Activated T-cell treated with anti-CD3 and anti-CD28 coated beads for 4 hours (primary cell): ENCODE data around the gene WBP11.

Source experiments
- DNase-seq: peaks from one replicate; pipeline ENCODE4 v3.0.0-alpha.2; 2020

Gene WBP11

DNA sequence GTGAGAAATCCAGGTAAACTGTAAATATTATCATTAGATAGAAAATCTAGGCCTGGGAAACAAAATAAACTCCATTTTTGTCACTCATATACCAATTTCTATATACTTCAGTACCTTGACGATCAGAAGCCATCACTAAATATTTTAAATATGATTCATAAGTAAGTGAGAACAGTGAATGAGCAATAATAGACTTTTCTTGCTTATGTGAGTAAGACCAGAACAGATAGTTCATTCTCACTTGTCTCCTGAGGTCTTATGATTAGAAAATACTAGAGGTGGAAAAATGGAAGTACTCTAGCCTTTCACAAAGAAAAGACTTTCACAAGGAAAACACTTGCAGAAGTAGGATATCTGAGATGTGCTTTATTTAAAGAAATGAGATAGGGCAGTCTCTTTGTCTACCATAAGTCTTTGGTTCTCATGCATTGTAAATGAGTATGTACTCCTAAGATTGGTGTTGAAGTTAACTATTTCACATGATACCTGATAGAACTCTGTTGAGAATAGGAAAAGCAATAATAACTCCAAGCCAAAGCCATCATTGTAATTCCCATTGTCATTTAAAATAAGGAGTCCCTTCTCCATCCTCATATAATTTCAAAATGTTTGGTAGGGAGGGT is 20.8 kb upstream of the WBP11 start:
- DNase-seq: no peak

DNA sequence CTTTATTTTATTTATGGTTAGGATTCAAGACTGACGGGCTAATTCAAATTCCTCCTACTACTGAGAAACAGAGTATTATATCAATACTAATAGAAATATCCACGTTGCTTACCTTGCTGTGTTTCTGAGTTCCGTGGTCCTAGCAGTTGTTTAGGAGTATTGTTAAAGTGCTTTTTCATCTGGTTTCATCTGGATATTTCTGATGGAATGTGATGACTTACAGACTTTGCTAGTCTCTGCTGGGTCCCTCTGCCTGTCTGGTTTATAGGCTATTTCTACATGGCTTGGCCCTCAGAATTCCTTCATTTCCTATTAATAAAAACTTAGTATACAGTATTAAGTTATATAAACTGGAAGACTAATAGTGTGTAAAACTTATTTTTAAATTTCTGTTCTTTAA is 10.7 kb upstream of the WBP11 start, which contains the start of gene SMCO3:
Gene SMCO3 (minus strand): TSS at position 169 of the 400 bp plus-strand sequence. CDS start 7,502 bp downstream, outside the sequence.
- no peak for DNase-seq

DNA sequence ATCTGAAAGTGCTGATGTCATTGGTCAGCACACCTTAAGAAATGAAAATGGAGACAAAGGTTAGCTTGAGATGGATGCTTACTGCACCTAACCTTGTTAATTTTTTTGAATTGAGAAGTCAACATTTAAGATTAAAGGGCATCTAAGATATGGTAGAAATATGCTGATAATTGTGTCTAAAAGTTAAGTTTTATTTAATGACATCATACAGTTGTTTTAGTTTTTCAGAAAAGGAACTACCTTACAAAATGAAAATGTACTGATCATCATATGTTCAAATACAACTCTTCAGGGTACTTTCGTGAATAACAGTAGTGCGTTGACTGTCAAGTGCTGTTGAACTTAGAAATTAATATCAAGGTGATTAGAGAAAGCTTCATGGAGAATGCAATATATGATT is 8.2 kb upstream of the WBP11 start:
- no peak for DNase-seq

DNA sequence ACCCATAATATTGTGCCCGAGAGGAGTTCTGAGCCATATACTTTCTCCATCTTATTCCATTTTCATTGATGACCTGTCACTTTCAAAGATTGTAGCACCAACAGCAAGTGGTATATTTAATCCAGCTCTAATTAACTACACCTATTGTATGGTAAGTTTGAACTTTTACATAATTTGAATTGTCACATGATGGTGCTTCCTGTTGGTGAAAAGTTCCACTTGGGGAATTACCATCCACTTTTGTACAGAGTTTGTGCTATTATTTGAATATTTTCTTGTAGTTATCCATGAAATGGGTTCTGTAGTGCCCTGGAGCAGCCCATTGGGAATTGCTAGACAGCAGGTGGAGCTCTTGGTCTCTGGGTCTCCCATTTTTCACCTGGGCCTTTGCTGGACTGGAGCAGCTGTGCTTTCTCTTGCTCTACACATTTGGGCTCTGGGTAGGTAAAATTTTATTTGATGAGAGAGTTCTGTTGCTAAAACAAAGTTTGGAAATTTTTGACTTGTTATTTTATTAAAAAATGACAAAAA is 7.7 kb upstream of the WBP11 start:
- DNase-seq: no peak

DNA sequence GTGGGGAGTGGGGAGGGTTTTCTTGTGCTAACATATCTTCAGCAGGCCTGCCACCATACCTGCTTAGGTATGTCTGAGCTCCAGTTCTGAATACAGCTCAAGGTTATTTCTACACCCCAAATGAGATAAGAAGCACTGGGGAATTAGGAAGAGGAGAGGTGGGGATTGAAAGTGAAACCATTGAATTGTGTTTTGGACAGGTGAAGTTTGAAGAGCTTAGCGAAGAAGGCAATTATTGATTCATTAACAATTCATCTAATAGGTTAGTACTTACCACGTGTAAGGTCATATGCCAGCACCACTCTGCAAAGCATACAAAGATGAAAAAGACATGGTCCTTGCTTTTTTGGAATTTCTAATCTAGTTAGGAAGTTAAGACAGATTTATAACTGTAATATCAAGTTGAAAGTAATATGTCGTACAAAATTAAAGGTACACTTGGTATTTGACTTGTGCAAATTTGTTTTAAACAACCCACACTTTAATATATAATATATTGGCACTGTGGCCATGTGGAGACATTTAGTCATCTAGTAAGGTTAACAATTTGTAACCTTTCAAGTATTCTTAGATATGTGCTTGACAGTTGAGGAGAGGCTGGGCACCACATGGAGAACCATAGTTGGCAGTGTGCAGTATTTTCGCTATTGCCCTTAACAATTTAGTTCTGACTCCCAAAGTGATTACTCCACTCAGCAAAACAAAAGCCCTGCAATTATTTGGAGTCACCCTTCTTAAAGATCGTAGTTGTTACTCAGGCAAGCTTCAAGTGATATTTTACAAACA is 7.1 kb upstream of the WBP11 start:
- no peak for DNase-seq

DNA sequence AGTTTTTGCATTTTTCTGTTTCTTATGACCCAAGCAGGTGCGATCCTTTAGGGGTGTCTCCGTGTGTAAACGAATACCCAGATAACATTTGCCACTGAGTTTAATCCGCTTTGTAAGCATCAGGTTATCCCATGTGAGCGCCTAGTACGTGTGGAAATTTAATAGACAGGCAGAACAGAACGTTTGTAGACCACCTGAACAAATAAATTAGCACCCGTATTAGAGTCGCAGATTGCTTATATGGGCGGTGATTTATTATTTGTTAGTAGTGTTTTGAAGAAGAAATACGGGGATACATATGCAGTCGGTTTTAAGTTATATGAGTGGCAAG is 517 bp upstream of the WBP11 start:
- DNase-seq: no peak

DNA sequence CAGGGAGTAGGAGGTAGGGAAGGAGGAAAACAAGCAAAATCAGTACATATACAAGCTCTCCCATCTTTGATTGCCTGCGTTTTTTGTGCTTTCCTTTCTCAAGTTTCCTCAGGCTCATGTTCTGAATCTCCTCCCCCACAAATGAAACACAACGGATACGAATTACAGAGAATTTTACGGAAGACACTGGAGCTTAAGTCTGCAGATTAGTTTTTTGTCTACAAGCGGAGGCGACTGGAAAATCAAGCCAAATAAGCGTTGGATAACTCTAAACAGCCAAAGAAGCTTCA is 612 bp downstream of the WBP11 start:
- no peak for DNase-seq

DNA sequence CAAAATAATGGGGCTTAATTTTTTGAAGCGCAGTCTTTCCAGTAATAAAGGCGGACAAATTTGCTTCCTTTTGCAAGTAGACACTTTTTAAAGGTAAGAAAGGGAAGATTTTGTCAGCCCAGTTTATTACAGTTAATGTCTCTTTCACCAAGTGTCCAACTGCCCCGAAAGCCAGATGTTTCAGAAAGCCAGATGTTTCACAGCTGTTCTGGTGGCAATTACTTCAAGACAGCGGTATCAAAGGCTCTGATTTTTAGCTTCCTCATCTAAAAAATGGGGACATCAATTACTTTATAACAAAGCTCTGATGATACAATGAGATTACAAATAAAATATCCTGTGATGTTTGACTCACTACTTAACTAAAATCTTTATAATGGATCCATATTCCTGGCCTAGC is 1.0 kb downstream of the WBP11 start:
- DNase-seq: no peak

DNA sequence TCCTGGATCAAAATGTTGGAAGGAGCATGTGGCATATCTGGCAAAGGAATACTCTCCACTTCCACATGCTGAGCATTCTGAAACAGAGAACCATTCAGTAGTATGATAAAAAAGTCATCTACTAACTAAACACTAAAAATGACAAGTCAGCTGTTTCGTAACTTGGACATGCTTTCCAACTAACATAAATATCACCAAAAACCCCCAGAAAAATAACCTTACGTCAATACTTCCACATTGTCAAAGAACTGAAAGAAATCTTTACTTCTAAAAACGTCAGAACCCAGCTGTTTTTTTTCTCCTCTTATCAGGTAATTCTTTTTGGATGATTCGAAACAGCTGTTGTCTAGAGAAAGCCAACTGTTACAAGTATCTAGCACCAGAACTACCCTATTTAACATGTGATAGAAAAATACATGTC is 8.2 kb downstream of the WBP11 start:
- DNase-seq: no peak

DNA sequence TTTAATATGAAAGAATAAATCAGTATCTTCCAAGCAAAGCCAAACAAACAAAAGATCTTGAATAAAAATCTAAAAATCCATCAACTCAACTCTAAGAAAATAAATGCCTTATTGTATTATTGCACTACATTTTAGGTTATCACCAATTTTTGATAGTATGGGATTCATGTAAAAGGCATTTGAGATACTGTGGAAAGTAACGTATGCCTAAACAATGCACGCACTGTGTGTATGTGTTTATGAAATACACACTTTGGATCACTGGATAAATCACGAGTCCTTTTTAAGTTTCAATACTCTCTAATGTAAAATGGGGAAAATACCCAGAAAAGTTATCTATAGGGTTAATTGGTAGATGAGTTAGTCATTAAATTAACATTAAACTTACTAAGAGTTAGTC is 17.7 kb downstream of the WBP11 start:
- DNase-seq: no peak

DNA sequence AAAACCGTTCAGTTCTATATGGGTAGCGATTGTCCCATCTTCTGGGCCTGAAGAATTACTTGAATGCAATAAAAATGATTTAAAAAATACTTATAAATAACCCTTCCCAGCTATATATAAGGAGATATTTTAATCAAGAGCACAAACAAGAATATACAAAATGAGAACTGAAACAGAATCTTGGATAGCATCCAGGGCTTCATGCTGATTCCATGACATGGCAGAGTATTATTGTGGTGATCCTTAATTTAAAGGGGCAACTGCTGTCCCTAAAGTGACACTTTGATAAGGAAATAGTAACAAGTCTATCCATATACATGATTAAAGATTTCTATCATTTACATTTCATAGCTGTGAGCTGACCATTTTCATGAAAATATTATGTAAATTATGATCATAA is 18.8 kb downstream of the WBP11 start:
- DNase-seq: no peak

DNA sequence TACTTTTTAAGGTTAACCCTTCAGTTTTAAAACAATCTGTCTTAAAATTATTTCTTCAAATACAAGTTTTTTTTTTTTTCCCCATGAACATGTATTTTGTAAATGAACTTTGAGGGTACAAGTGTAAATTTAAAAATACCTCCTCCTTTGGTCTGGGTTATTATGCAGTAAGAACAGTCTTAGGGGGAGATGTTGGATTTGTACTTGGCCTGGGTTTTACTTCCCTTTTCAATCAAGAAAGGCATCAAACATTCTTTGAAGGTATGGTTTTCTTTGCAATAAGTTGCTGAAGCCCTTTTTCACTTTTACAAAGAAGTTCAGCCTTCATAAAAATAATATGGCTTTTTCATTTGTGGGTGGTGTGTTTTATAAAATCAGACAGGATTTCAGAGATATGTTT is 20.5 kb downstream of the WBP11 start:
- no peak for DNase-seq

DNA sequence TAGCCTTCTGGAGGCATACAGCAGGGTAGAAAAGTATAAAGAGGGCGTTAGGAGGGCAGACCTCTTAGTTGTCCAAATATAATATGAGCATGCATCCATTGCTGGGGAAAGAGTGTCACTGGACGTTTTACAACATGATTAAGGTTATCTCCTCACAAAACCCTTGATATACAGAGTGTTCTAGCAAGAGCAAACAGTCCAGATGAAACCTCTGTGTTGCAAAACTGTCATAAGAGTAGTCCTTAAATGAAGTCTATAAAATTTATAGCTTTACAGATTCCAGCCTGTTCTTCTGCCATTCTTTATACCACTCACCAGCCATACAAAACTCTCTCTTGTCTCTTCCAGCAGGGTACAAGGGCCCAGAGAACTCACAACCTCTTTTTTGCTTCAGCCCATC is 21.7 kb downstream of the WBP11 start:
- no peak for DNase-seq

DNA sequence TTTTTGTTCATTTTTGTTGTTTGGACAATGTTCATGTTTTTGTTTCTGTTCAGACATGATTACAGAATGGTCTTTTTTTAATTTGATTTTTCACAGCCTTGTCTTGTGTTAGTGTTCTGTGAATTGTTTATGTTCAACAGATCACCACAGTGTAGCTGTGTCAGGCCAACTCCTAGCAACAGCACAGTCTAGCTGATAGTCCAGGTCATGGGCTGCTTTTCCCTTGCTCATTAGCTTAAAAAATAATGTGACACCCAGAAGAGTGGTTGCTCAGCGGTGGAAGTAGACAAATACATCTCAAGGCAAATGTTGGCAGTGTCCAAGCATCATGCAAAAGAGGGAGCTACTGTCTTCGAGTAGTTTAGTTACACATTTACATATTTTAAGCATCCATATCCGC is 22.4 kb downstream of the WBP11 start:
- no peak for DNase-seq

DNA sequence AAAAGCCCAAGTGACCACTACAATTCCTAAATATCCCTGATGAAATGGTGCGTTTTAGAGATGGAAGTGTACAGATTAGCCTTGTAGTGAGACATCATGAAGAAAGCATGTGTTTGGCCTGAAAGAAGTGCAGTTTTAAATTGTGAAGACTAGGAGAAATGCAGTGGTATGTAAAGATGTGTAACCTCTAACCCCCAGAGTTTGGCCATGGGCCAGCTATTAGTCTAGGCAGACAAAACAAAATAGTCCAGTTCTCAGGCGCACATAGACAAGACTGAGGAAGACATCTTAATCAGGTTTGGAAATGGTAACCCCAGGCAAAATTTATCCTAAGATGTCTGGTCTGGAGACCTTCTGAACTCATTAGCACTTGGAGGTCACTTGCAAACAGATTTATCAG is 23.4 kb downstream of the WBP11 start:
- no peak for DNase-seq

DNA sequence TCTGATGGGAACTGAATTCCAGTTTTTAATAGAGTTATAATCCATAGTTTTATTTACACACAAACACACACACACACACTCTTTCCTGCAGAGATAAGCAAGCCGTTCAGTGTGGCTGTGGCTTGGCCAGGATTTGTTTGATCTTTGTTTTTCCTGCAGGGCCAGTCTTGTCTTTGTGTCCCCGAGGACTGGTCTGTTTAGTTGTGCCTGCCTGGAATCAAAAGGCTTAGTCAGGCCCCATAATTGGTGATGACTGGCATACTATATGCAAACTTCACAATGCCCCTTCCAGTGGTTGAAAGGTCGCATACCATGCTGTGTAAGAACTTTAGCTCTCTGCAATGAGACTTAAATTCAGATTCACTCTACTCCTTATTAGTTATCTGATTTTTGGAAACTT is 26.0 kb downstream of the WBP11 start:
- DNase-seq: no peak

DNA sequence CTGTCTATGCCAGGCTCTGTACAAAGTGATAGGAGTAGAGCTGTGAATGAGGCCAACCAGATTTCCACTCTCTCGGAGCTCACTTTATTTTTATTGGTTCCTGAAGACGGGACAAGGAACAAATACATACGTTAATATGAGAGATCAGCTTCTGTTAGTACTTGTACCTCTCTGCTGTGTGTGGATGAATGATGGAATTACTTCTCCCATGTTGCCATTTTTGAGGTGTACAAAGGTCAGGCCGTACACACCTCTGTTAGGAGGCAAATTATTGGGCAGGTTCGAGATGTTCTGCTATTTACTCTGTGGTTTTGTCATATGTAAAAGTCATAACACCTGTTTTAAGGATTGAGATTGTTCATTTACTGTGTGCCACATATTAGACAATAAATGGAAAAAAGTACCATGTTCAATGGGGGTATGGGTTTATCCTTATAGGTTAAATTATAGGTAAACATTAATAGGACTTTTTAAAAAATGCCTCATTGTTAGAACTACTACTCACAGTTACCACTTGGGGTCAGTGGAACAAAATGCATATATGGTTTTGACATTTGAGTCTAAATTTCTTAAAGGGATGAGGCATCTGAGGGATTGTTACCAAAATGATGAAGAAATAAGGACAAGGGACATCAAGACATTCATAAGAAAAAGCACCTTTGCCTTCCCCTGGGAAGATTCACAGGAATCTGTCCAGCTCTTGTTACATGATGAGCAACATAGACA is 26.9 kb downstream of the WBP11 start:
- no peak for DNase-seq

DNA sequence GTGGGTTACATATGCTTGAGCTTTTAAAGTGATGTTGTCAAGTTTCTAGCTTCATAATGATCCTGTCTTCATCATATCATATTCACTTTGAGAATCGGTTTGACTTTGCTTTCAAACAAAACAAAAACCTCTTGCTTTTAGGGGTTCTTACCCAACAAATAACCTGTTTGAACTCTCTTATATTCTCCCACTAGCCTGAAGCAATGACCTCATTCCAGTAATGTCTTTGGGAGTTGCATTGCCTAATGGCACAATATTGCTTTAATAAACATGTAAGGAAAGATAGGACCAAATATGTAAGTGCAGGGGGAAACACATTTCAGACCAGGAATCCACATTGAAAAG is 27.7 kb downstream of the WBP11 start:
- no peak for DNase-seq

DNA sequence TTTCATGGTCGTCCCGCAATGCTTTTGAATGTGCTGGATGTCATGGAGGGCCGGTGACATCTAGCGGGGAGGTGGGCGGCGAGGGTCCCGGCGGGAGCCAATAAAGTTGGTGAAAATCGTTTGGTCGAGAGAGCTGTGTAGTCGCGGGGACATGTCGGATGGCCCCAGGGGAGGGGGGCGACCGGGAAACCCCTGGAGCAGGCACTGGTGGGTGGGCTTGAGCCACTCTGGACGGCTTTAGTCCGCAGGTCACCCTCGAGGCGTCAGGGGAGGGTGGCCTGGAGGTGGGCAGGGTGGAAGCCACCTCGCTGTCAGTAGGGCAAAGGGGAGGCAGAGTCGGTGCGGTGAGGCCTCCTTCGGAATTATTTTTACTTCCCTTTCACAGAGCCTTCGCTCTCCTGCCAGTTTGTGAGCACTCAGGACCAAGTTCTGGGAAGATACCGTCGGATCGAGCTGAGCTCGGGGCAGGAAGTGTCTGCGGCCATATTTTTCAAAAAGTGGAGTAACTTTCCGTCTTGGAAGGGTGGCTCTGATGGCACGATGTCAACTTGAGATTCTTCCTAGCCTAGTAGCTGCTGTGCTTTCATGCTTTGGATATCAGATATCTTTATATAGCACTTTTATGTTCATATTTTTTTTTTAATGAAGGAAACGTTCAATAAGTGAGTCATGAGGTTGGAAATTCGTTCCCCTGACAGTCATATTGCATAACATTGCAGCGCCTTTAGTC is 28.2 kb downstream of the WBP11 start:
- no peak for DNase-seq

DNA sequence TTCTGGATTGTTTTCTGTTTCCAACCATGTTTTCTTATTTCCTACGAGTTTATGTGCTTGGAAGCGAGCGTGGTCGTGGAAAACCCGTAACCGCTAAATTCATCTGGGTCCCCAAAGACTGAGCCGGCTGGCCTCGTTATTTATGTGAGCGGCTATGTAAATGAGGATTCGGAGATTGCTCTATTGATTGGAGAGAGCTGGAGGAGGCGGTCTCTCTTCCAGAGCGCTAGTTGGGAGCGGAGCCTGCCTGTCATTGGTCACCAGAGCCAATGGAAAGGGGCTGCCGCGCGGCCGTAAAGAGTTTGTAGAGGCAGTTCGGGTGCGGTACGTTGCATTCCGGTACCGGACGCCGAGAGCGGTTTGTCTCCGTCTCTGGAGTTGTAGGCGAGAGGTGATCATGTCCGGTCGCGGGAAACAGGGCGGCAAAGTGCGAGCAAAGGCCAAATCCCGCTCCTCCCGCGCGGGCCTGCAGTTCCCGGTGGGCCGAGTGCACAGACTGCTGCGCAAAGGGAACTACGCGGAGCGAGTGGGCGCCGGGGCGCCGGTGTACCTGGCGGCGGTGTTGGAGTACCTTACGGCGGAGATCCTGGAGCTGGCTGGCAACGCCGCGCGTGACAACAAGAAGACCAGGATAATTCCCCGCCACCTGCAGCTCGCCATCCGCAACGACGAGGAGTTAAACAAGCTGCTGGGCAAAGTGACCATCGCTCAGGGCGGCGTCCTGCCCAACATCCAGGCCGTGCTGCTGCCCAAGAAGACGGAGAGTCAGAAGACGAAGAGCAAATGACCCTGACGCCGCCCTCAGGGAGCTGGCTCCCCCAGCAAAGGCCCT is 29.0 kb downstream of the WBP11 start:
- peak; percentile 77 for DNase-seq

DNA sequence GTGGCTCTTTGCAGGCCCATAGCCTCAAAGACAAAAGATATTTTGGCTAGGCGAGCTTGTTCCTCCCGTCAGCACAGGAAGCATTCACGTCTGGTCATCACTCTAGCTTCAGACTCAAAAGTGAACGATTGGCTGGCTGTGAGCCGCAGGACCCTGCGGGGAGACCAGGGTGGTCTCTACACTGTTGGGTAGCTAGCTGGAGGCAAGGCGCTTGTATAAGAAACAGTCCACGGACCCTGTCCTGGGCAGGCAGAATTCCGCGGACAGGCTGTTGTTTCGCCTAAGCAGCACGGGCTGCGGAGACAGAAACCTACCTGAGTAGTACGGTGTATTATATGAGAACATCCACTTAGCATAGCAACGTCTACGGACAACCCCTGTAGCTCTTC is 29.6 kb downstream of the WBP11 start:
- no peak for DNase-seq

DNA sequence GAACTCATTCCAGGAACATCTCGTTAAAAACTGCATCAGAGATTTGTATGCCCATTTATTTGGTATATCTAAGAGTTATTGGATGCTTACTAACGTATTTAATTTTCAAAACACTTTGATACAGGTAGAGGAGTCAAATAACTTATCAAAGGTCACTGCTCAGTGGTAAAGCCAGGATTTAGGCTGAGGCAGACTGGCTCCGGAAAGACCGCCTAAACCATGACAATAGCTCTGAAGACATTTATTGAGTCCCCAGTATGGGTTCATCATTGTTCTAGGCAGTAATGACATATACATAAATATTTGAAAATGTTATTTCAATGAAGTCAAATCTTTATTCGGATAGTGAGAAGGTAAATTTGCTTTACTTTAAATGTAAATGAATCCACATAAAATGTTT is 30.3 kb downstream of the WBP11 start:
- DNase-seq: no peak

DNA sequence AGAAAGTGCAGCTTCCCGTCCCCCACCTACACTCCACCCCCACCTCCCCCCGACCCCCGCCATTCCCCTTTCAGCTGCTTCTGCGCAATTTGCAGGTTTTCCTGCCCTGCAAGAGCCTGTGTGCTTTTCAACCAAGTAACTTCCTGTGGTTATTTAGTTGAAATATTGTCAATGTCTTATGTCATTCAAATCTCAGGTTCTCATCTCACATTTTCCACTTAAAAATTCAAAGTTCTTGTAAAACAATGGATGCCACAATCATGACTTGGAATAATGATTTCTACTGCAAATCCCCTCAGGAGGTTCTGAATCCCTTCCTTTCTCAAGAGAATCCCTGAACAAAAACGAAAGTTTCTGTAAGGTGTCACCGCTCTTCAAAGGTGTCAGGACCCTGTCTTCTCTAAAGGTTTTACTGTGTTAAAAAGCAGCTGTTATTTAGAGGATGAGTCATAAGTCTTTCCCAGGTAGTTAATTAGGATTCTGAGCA is 31.6 kb downstream of the WBP11 start:
- DNase-seq: no peak
